SK-N-MC (cell line): Measurements from ENCODE around the gene PACS1.

Experiments used
- EZH2 ChIP-seq: fragments of 200-600 bp; sonication (generic); IDR thresholded peaks from one replicate; pipeline ENCODE4 v1.6.1; 2017; ENCODE audit warnings: antibody characterized with exemption
- FOXP2 ChIP-seq: optimal IDR thresholded peaks from 2 replicates; pipeline ENCODE3; 2011; ENCODE audit warnings: mild to moderate bottlenecking, moderate library complexity; ENCODE audit not compliant: insufficient read depth; ENCODE audit errors: extremely low read length, control extremely low read depth
- POLR2AphosphoS5 ChIP-seq: IDR thresholded peaks from 2 replicates; pipeline ENCODE4 v1.6.1; 2012; ENCODE audit warnings: mild to moderate bottlenecking, low read depth, low read length, borderline replicate concordance

DNA sequence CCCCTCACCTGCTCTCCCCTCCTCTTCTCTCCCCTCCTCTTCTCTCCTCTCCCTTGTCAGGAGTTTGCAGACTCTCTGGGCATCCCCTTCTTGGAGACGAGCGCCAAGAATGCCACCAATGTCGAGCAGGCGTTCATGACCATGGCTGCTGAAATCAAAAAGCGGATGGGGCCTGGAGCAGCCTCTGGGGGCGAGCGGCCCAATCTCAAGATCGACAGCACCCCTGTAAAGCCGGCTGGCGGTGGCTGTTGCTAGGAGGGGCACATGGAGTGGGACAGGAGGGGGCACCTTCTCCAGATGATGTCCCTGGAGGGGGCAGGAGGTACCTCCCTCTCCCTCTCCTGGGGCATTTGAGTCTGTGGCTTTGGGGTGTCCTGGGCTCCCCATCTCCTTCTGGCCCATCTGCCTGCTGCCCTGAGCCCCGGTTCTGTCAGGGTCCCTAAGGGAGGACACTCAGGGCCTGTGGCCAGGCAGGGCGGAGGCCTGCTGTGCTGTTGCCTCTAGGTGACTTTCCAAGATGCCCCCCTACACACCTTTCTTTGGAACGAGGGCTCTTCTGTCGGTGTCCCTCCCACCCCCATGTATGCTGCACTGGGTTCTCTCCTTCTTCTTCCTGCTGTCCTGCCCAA is 206.0 kb downstream of the PACS1 start:
- no peak for TF ChIP-seq POLR2AphosphoS5
- TF ChIP-seq EZH2 = no peak
- no peak for TF ChIP-seq FOXP2
